ENCODE data around the gene UGT3A2. TPM values are rescaled to one million over a fixed set of nuclear protein-coding genes. Genes with fewer than 3 reads are reported as not detected.

UGT3A2 gene
- total RNA-seq, 1 experiment from 2014 or later: 0.10 TPM

DNA sequence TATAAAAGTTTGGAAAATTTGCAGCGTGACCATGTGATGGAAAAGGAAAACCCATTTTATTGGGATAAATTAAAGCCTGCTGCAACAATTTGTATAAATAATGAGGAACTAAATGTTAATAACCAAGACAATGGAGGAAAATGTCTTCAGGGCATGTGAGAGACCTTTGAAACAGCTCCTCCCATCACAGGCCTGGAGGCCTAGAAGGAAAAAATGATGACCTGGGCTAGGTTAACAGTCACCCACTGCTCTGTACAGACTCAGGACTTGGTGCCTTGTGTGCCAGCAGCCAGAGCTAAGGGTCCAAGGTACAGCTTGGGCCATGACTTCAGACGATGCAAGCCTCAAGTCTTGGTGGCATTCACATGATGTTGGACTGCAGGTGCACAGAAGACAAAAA, 53.5 kb downstream of the UGT3A2 start:
- no peaks in the 10 kb centered on the region for H3K27me3 ChIP-seq (ENCODE audit: control insufficient read depth, insufficient read depth, low read length)
- no TSS peak for BruUV-seq (replicated peaks)
- CTCF ChIA-PET: no interaction called here
- no peaks in the 10 kb centered on the region for H3K36me3 ChIP-seq (ENCODE audit: control insufficient read depth, insufficient read depth, low read length)
- no peak overlapping the region for H3K4me3 ChIP-seq (ENCODE audit: low read depth in 2 of 2, low read length in 2 of 2)
- TF ChIP-seq POLR2AphosphoS5 (IDR thresholded peaks at IDR 0.05; ENCODE audit: low read depth, low read length): no peak
- TF ChIP-seq TCF7L2 (IDR thresholded peaks at IDR 0.05; ENCODE audit: low read depth, low read length): no peak
- TF ChIP-seq CTCF (IDR thresholded peaks at IDR 0.05): no peak
- TF ChIP-seq SIN3A (IDR thresholded peaks at IDR 0.05; ENCODE audit: borderline replicate concordance, insufficient read depth, low read depth, low read length): no peak
- TF ChIP-seq REST (IDR thresholded peaks at IDR 0.05; ENCODE audit: insufficient read depth in 1 of 2, low read depth in 2 of 2, low read length in 1 of 2): no peak
- DNase-seq (ENCODE audit: low read depth, low spot score) (no peak), ATAC-seq (no peak)
- H3K9me3 ChIP-seq (ENCODE audit: control insufficient read depth, insufficient read depth, low read depth, low read length): no peaks in the 10 kb centered on the region
- no peak overlapping the region for H3K27ac ChIP-seq (ENCODE audit: low read length)
- intact Hi-C loops (cut with micrococcal nuclease; ENCODE audit: unreplicated experiment) (no loop called here), in situ Hi-C loops (cut with HindIII; ENCODE audit: low pct_unique_long_range_greater_than_20kb, low sequenced_read_pairs) (no loop called here)
- POLR2A ChIA-PET: no interaction called here
- H3K4me1 ChIP-seq (ENCODE audit: control insufficient read depth, insufficient read depth, low read length): no peaks in the 10 kb centered on the region

GRCh38 chr5:36009698-36010097, 57.0 kb downstream of the UGT3A2 start:
- Histone ChIP-seq H3K36me3 (ENCODE audit: control insufficient read depth, insufficient read depth, low read length) (no peaks in the 10 kb centered on the region), H3K4me3 (ENCODE audit: low read depth in 2 of 2, low read length in 2 of 2) (no peak overlapping the region), H3K27me3 (ENCODE audit: control insufficient read depth, insufficient read depth, low read length) (no peaks in the 10 kb centered on the region), H3K9me3 (ENCODE audit: control insufficient read depth, insufficient read depth, low read depth, low read length) (no peaks in the 10 kb centered on the region), H3K27ac (ENCODE audit: low read length) (no peak overlapping the region), H3K4me1 (ENCODE audit: control insufficient read depth, insufficient read depth, low read length) (no peaks in the 10 kb centered on the region)
- TF ChIP-seq TCF7L2 (IDR thresholded peaks at IDR 0.05; ENCODE audit: low read depth, low read length) (no peak), CTCF (IDR thresholded peaks at IDR 0.05) (no peak), REST (IDR thresholded peaks at IDR 0.05; ENCODE audit: insufficient read depth in 1 of 2, low read depth in 2 of 2, low read length in 1 of 2) (no peak), SIN3A (IDR thresholded peaks at IDR 0.05; ENCODE audit: borderline replicate concordance, insufficient read depth, low read depth, low read length) (no peak), POLR2AphosphoS5 (IDR thresholded peaks at IDR 0.05; ENCODE audit: low read depth, low read length) (no peak)
- in situ Hi-C loops (cut with HindIII; ENCODE audit: low pct_unique_long_range_greater_than_20kb, low sequenced_read_pairs): no loop called here
- ATAC-seq (no peak), DNase-seq (ENCODE audit: low read depth, low spot score) (no peak)
- ChIA-PET POLR2A (no interaction called here), CTCF (no interaction called here)
- intact Hi-C loops (cut with micrococcal nuclease; ENCODE audit: unreplicated experiment): no loop called here
- no TSS peak for BruUV-seq (replicated peaks)

All from Panc1 (cell line).